ENCODE data around the gene DLG2.

DLG2 gene

GRCh38 chr11:83728281-83728680 lies 1898.9 kb downstream of the DLG2 start:
- no peak overlapping the region for H3K27ac ChIP-seq (ENCODE audit: insufficient read depth, low read depth, low read length, poor library complexity, severe bottlenecking)
- H3K9me3 ChIP-seq (ENCODE audit: control insufficient read depth, low read length): no peaks in the 10 kb centered on the region
- no peak overlapping the region for H3K4me3 ChIP-seq (ENCODE audit: insufficient read depth, low read depth, low read length)
- H3K36me3 ChIP-seq (ENCODE audit: control insufficient read depth, insufficient read depth, low read length): no peaks in the 10 kb centered on the region
- no peaks in the 10 kb centered on the region for H3K27me3 ChIP-seq (ENCODE audit: control insufficient read depth, insufficient read depth, low read length, poor library complexity, severe bottlenecking)
- 90 to 96% methylated on average over 2 of the region's 2 CpGs for WGBS, 2 experiments
- H3K4me1 ChIP-seq (ENCODE audit: control insufficient read depth, insufficient read depth, low read length): peaks cover 21% of the 10 kb centered on the region

DNA sequence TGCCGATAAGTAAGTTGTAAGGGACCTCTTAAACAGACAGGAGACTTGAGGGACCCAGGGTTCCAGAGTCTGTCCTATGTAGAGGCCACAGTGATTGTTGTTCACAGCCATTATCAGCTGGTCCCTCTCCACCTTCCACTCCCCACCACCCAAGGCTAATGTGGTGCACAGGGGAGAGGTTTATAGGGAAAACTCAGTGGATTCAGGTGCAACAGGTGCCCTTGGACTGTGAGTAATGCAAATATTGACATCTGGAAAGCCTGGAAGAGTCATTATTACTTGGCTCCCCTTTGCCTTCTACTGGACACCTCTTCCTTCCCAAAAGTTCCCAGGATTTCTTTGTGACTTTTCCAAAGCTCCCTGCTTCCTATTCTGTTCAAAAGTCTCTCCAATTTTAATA lies 1899.9 kb downstream of the DLG2 start:
- Histone ChIP-seq H3K4me1 (ENCODE audit: control insufficient read depth, insufficient read depth, low read length) (peaks cover 21% of the 10 kb centered on the region), H3K27me3 (ENCODE audit: control insufficient read depth, insufficient read depth, low read length, poor library complexity, severe bottlenecking) (no peaks in the 10 kb centered on the region), H3K36me3 (ENCODE audit: control insufficient read depth, insufficient read depth, low read length) (no peaks in the 10 kb centered on the region), H3K4me3 (ENCODE audit: insufficient read depth, low read depth, low read length) (no peak overlapping the region), H3K9me3 (ENCODE audit: control insufficient read depth, low read length) (no peaks in the 10 kb centered on the region), H3K27ac (ENCODE audit: insufficient read depth, low read depth, low read length, poor library complexity, severe bottlenecking) (no peak overlapping the region)
- 92 to 100% methylated on average over 1 of the region's 1 CpG for WGBS, 2 experiments

GRCh38 chr11:83726316-83726715 lies 1900.8 kb downstream of the DLG2 start:
- no peaks in the 10 kb centered on the region for H3K27me3 ChIP-seq (ENCODE audit: control insufficient read depth, insufficient read depth, low read length, poor library complexity, severe bottlenecking)
- H3K27ac ChIP-seq (ENCODE audit: insufficient read depth, low read depth, low read length, poor library complexity, severe bottlenecking): no peak overlapping the region
- H3K4me1 ChIP-seq (ENCODE audit: control insufficient read depth, insufficient read depth, low read length): peaks cover 21% of the 10 kb centered on the region
- no peak overlapping the region for H3K4me3 ChIP-seq (ENCODE audit: insufficient read depth, low read depth, low read length)
- H3K36me3 ChIP-seq (ENCODE audit: control insufficient read depth, insufficient read depth, low read length): no peaks in the 10 kb centered on the region
- WGBS, 2 experiments: 88 to 100% methylated on average over 1 of the region's 2 CpGs
- H3K9me3 ChIP-seq (ENCODE audit: control insufficient read depth, low read length): no peaks in the 10 kb centered on the region

GRCh38 chr11:83725728-83726127 lies 1901.4 kb downstream of the DLG2 start:
- peaks cover 24% of the 10 kb centered on the region for H3K4me1 ChIP-seq (ENCODE audit: control insufficient read depth, insufficient read depth, low read length)
- H3K27me3 ChIP-seq (ENCODE audit: control insufficient read depth, insufficient read depth, low read length, poor library complexity, severe bottlenecking): no peaks in the 10 kb centered on the region
- H3K36me3 ChIP-seq (ENCODE audit: control insufficient read depth, insufficient read depth, low read length): no peaks in the 10 kb centered on the region
- H3K9me3 ChIP-seq (ENCODE audit: control insufficient read depth, low read length): no peaks in the 10 kb centered on the region
- no peak overlapping the region for H3K4me3 ChIP-seq (ENCODE audit: insufficient read depth, low read depth, low read length)
- WGBS, 2 experiments: 55 to 58% methylated on average over 4 of the region's 4 CpGs
- no peak overlapping the region for H3K27ac ChIP-seq (ENCODE audit: insufficient read depth, low read depth, low read length, poor library complexity, severe bottlenecking)

DNA sequence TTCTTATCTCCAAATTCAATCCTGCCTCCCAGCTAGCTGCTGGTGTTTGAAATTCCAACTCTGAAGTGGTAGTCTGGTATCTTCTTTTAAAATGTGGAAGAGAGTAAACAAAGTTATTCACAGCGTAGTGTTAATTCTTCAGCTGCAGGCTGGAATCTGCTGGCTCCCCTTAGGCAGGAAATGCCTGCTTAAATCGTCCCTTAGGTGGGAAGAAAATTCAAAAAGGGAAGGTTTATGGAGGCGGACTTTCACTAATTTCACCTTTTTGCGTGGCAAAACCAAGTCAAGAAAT lies 1901.9 kb downstream of the DLG2 start:
- peaks cover 28% of the 10 kb centered on the region for H3K4me1 ChIP-seq (ENCODE audit: control insufficient read depth, insufficient read depth, low read length)
- H3K4me3 ChIP-seq (ENCODE audit: insufficient read depth, low read depth, low read length): no peak overlapping the region
- peak overlapping the region; percentile 36 for H3K27ac ChIP-seq (ENCODE audit: insufficient read depth, low read depth, low read length, poor library complexity, severe bottlenecking)
- WGBS, 2 experiments: 13 to 15% methylated on average over 4 of the region's 4 CpGs
- H3K36me3 ChIP-seq (ENCODE audit: control insufficient read depth, insufficient read depth, low read length): no peaks in the 10 kb centered on the region
- no peaks in the 10 kb centered on the region for H3K27me3 ChIP-seq (ENCODE audit: control insufficient read depth, insufficient read depth, low read length, poor library complexity, severe bottlenecking)
- H3K9me3 ChIP-seq (ENCODE audit: control insufficient read depth, low read length): no peaks in the 10 kb centered on the region

- Histone ChIP-seq H3K36me3 (ENCODE audit: control insufficient read depth, insufficient read depth, low read length) (no peaks in the 10 kb centered on the region), H3K27ac (ENCODE audit: insufficient read depth, low read depth, low read length, poor library complexity, severe bottlenecking) (no peak overlapping the region), H3K27me3 (ENCODE audit: control insufficient read depth, insufficient read depth, low read length, poor library complexity, severe bottlenecking) (no peaks in the 10 kb centered on the region), H3K4me1 (ENCODE audit: control insufficient read depth, insufficient read depth, low read length) (peaks cover 28% of the 10 kb centered on the region), H3K4me3 (ENCODE audit: insufficient read depth, low read depth, low read length) (no peak overlapping the region), H3K9me3 (ENCODE audit: control insufficient read depth, low read length) (no peaks in the 10 kb centered on the region)
- WGBS, 2 experiments: 56 to 57% methylated on average over 6 of the region's 6 CpGs
These were observed 1903.1 kb downstream of the DLG2 start for GRCh38 chr11:83723999-83724398.

- Histone ChIP-seq H3K9me3 (ENCODE audit: control insufficient read depth, low read length) (no peaks in the 10 kb centered on the region), H3K27ac (ENCODE audit: insufficient read depth, low read depth, low read length, poor library complexity, severe bottlenecking) (no peak overlapping the region), H3K36me3 (ENCODE audit: control insufficient read depth, insufficient read depth, low read length) (no peaks in the 10 kb centered on the region), H3K27me3 (ENCODE audit: control insufficient read depth, insufficient read depth, low read length, poor library complexity, severe bottlenecking) (no peaks in the 10 kb centered on the region), H3K4me1 (ENCODE audit: control insufficient read depth, insufficient read depth, low read length) (peaks cover 28% of the 10 kb centered on the region), H3K4me3 (ENCODE audit: insufficient read depth, low read depth, low read length) (no peak overlapping the region)
- WGBS, 2 experiments: 83 to 84% methylated on average over 4 of the region's 4 CpGs
These were observed 1904.6 kb downstream of the DLG2 start for GRCh38 chr11:83722392-83723119.

- 82 to 90% methylated on average over 2 of the region's 2 CpGs for WGBS, 2 experiments
- H3K9me3 ChIP-seq (ENCODE audit: control insufficient read depth, low read length): no peaks in the 10 kb centered on the region
- H3K27me3 ChIP-seq (ENCODE audit: control insufficient read depth, insufficient read depth, low read length, poor library complexity, severe bottlenecking): no peaks in the 10 kb centered on the region
- no peak overlapping the region for H3K4me3 ChIP-seq (ENCODE audit: insufficient read depth, low read depth, low read length)
- H3K27ac ChIP-seq (ENCODE audit: insufficient read depth, low read depth, low read length, poor library complexity, severe bottlenecking): no peak overlapping the region
- peaks cover 26% of the 10 kb centered on the region for H3K4me1 ChIP-seq (ENCODE audit: control insufficient read depth, insufficient read depth, low read length)
- H3K36me3 ChIP-seq (ENCODE audit: control insufficient read depth, insufficient read depth, low read length): no peaks in the 10 kb centered on the region
These were observed 1905.9 kb downstream of the DLG2 start for GRCh38 chr11:83721263-83721662.

DNA sequence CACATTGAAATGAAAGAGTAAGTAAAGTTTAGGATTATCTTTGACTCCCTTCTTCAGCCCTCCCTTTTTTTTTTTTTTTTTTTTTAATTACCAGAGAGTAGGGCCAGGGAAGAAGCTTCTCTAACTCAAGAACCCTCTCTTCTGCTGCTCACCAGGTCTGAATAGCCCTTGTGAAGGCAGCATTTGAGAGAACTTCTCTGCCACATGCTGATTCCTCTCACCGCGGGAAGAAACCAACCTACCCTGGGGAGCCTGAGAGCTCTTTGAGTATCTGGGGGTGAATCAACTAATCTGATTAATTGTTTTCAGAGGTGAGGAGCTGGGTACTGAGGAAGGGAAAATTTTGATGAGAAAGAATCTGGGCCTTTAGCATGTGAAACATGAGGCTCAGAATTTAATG lies 1906.5 kb downstream of the DLG2 start:
- peaks cover 20% of the 10 kb centered on the region for H3K4me1 ChIP-seq (ENCODE audit: control insufficient read depth, insufficient read depth, low read length)
- H3K36me3 ChIP-seq (ENCODE audit: control insufficient read depth, insufficient read depth, low read length): no peaks in the 10 kb centered on the region
- 0 to 6% methylated on average over 2 of the region's 2 CpGs for WGBS, 2 experiments
- H3K4me3 ChIP-seq (ENCODE audit: insufficient read depth, low read depth, low read length): no peak overlapping the region
- H3K9me3 ChIP-seq (ENCODE audit: control insufficient read depth, low read length): no peaks in the 10 kb centered on the region
- no peak overlapping the region for H3K27ac ChIP-seq (ENCODE audit: insufficient read depth, low read depth, low read length, poor library complexity, severe bottlenecking)
- H3K27me3 ChIP-seq (ENCODE audit: control insufficient read depth, insufficient read depth, low read length, poor library complexity, severe bottlenecking): no peaks in the 10 kb centered on the region

DNA sequence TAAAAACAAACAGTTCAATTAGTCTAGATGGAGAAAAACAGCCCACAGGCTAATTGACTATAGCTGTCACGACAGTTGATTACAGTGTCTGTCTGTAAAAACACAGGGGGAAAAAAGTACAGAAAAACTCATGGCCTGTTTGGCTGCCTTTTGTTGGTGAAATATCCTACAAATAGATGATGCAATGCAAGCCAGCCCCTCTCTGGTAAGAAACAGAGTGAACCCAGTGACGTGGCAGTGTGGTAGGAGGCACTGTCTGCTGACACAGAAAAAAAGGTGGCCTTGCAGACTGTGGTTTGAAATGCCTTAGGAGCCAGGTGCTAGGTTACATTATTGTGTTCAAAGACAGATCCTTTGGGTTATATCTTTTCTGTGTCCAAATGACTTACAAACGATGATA lies 1909.6 kb downstream of the DLG2 start:
- H3K27me3 ChIP-seq (ENCODE audit: control insufficient read depth, insufficient read depth, low read length, poor library complexity, severe bottlenecking): no peaks in the 10 kb centered on the region
- peaks cover 7% of the 10 kb centered on the region for H3K4me1 ChIP-seq (ENCODE audit: control insufficient read depth, insufficient read depth, low read length)
- 88% methylated on average over 3 of the region's 3 CpGs for WGBS, 2 experiments
- H3K27ac ChIP-seq (ENCODE audit: insufficient read depth, low read depth, low read length, poor library complexity, severe bottlenecking): no peak overlapping the region
- H3K9me3 ChIP-seq (ENCODE audit: control insufficient read depth, low read length): no peaks in the 10 kb centered on the region
- H3K4me3 ChIP-seq (ENCODE audit: insufficient read depth, low read depth, low read length): no peak overlapping the region
- no peaks in the 10 kb centered on the region for H3K36me3 ChIP-seq (ENCODE audit: control insufficient read depth, insufficient read depth, low read length)
